Vagina (tissue), 2 donors: ENCODE measurements around the gene ADAMTS7.
"Not testable (repeated sequence)": the region's sequence is repeated elsewhere in the genome, so short reads cannot be mapped to it uniquely, and the experiment has no call there.

Experiments used
- CTCF ChIP-seq, 3 experiments: fragments of 450-650 bp in 2 of 3; fragments of 200-600 bp in 1 of 3; sonication (generic) in 1 of 3; IDR thresholded peaks; one replicate each; pipeline ENCODE4 v1.5.1; 2017 to 2019; ENCODE audit warnings: antibody characterized with exemption in 3 of 3, mild to moderate bottlenecking in 2 of 3, moderate library complexity in 2 of 3
- POLR2A ChIP-seq, 2 donors: fragments of 450-650 bp; IDR thresholded peaks; one replicate each; pipeline ENCODE4 v1.6.1; 2017; ENCODE audit warnings: antibody characterized with exemption in 2 of 2, mild to moderate bottlenecking in 2 of 2, moderate library complexity in 2 of 2
- POLR2AphosphoS5 ChIP-seq, 2 donors: sonication (generic); formaldehyde crosslinking; IDR thresholded peaks; one replicate each; pipeline ENCODE4 v1.9.0; 2017; ENCODE audit warnings: antibody characterized with exemption in 2 of 2, mild to moderate bottlenecking in 2 of 2, low read depth in 1 of 2; ENCODE audit not compliant: insufficient read depth in 1 of 2

GRCh38 chr15:78839151-78839550 lies 27.9 kb upstream of the ADAMTS7 start:
- not testable (repeated sequence) for TF ChIP-seq CTCF (IDR thresholded peaks at IDR 0.05); POLR2A (IDR thresholded peaks at IDR 0.05); POLR2AphosphoS5 (IDR thresholded peaks at IDR 0.05; ENCODE audit: insufficient read depth in 1 of 2, low read depth in 1 of 2)
